Transverse colon (tissue), 3 donors: Measurements from ENCODE around the gene SLC7A14.

Experiments
- EP300 ChIP-seq: sonication (generic); formaldehyde crosslinking; IDR thresholded peaks from one replicate; pipeline ENCODE4 v1.6.1; 2017; ENCODE audit warnings: antibody characterized with exemption, low read depth
- POLR2A ChIP-seq: fragments of 450-650 bp; IDR thresholded peaks from one replicate; pipeline ENCODE4 v1.6.1; 2016; ENCODE audit warnings: antibody characterized with exemption, mild to moderate bottlenecking, moderate library complexity
- TF ChIP-seq, protein P1 (sequence below), 5 experiments: fragments of 200-600 bp in 3 of 5; fragments of 450-650 bp in 2 of 5; sonication (generic) in 3 of 5; IDR thresholded peaks; 1 replicate in 2 of 5; 2 replicates in 3 of 5; pipeline ENCODE4 v1.5.1; 2016 to 2017; ENCODE audit warnings: antibody characterized with exemption in 5 of 5, inconsistent platforms in 3 of 5, mild to moderate bottlenecking in 2 of 5, moderate library complexity in 1 of 5

DNA sequence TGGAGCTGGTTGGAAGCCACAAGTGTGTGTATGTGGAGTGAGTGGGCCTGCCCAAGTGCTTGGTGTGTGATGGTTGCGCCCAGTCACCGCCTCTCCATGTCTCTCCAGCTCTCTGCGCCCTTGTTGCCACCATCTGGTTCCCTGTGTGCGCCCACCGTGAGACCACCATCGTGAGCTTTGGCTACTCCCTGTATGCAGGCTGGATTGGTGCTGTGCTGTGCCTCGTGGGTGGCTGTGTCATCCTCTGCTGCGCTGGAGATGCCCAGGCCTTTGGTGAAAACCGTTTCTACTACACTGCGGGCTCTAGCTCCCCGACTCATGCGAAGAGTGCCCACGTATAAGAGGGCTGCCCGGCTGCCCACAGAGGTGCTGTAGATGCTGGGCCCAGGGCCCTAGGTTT, 153.5 kb downstream of the SLC7A14 start:
- TF ChIP-seq, protein P1, sequence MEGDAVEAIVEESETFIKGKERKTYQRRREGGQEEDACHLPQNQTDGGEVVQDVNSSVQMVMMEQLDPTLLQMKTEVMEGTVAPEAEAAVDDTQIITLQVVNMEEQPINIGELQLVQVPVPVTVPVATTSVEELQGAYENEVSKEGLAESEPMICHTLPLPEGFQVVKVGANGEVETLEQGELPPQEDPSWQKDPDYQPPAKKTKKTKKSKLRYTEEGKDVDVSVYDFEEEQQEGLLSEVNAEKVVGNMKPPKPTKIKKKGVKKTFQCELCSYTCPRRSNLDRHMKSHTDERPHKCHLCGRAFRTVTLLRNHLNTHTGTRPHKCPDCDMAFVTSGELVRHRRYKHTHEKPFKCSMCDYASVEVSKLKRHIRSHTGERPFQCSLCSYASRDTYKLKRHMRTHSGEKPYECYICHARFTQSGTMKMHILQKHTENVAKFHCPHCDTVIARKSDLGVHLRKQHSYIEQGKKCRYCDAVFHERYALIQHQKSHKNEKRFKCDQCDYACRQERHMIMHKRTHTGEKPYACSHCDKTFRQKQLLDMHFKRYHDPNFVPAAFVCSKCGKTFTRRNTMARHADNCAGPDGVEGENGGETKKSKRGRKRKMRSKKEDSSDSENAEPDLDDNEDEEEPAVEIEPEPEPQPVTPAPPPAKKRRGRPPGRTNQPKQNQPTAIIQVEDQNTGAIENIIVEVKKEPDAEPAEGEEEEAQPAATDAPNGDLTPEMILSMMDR (IDR thresholded peaks at IDR 0.05) = no peak
- no peak for TF ChIP-seq EP300
- TF ChIP-seq POLR2A = no peak
